HK-2 (cell line): Measurements from ENCODE around the gene RASSF7.
A peak's percentile ranks its signal among the peaks of the same experiment; 100 is the strongest.
"Not testable (repeated sequence)": the region's sequence is repeated elsewhere in the genome, so short reads cannot be mapped to it uniquely, and the experiment has no call there.

Source experiments
- DNase-seq: peaks from one replicate; pipeline ENCODE4 v3.0.0-alpha.2; 2018; ENCODE audit not compliant: unreplicated experiment

The RASSF7 gene

GRCh38 chr11:560305-561147 lies at the start of gene RASSF7, which contains the start of gene LMNTD2:
TSS of gene RASSF7 (plus strand) at chr11:560970. CDS start at chr11:561769, 799 bp downstream.
TSS of gene LMNTD2 (minus strand) at chr11:560738. CDS start at chr11:560716, 22 bp downstream.
- DNase-seq = peak; percentile 91

GRCh38 chr11:512761-513595 lies 47.8 kb upstream of the RASSF7 start:
- DNase-seq = no peak

GRCh38 chr11:514606-515005 lies 46.2 kb upstream of the RASSF7 start:
- no peak for DNase-seq

GRCh38 chr11:515131-515530 lies 45.6 kb upstream of the RASSF7 start:
- no peak for DNase-seq

- no peak for DNase-seq
These were observed 44.4 kb upstream of the RASSF7 start for GRCh38 chr11:516400-516799.

GRCh38 chr11:516918-517685 lies 43.7 kb upstream of the RASSF7 start:
- DNase-seq = not testable (repeated sequence)

GRCh38 chr11:518463-519202 lies 42.1 kb upstream of the RASSF7 start:
- DNase-seq = no peak

GRCh38 chr11:520428-521176 lies 40.2 kb upstream of the RASSF7 start:
- DNase-seq = no peak

GRCh38 chr11:521177-521688 lies 39.5 kb upstream of the RASSF7 start:
- no peak for DNase-seq

GRCh38 chr11:526192-526591 lies 34.6 kb upstream of the RASSF7 start:
- DNase-seq = no peak

GRCh38 chr11:528166-528814 lies 32.5 kb upstream of the RASSF7 start:
- no peak for DNase-seq

- no peak for DNase-seq
These were observed 31.7 kb upstream of the RASSF7 start for GRCh38 chr11:528815-529727.

GRCh38 chr11:529728-530411 lies 30.9 kb upstream of the RASSF7 start:
- no peak for DNase-seq

GRCh38 chr11:530960-531831 lies 29.6 kb upstream of the RASSF7 start:
- DNase-seq = no peak

- DNase-seq = no peak
These were observed 28.7 kb upstream of the RASSF7 start for GRCh38 chr11:531919-532526.

GRCh38 chr11:532527-532985 lies 28.2 kb upstream of the RASSF7 start:
- no peak for DNase-seq
